ENCODE results near the gene SERPINB1.

The SERPINB1 gene

GRCh38 chr6:2812695-2813094, 29.0 kb downstream of the SERPINB1 start (continued):
- no peak for TF ChIP-seq ZNF248 (tag by site-specific recombination; IDR thresholded peaks at IDR 0.05)
- no peak for TF ChIP-seq ZNF747 (tag by site-specific recombination; IDR thresholded peaks at IDR 0.05)
- TF ChIP-seq ZBTB8A (tag by site-specific recombination; IDR thresholded peaks at IDR 0.05): no peak
- no peak for TF ChIP-seq ZNF211 (tag by site-specific recombination; IDR thresholded peaks at IDR 0.05; ENCODE audit: low read depth)
- TF ChIP-seq SETDB1 (IDR thresholded peaks at IDR 0.05; ENCODE audit: insufficient read length, low read length): no peak
- TF ChIP-seq RBAK (tag by site-specific recombination; IDR thresholded peaks at IDR 0.05): no peak
- no peak for TF ChIP-seq ZNF830 (tag by site-specific recombination; IDR thresholded peaks at IDR 0.05; ENCODE audit: low read depth)
- no peak for TF ChIP-seq ZNF23 (tag by site-specific recombination; IDR thresholded peaks at IDR 0.05; ENCODE audit: borderline replicate concordance)

GRCh38 chr6:2810092-2810671, 31.5 kb downstream of the SERPINB1 start:
- no peak overlapping the region for H3K4me3 ChIP-seq (ENCODE audit: low read depth, low read length)
- CTCF ChIA-PET: interaction anchor here (2.8 kb wide), 1 partner anchor 19 kb away, joined by 11 read pairs; no protein-coding TSS in a partner anchor
- H3K36me3 ChIP-seq (ENCODE audit: control insufficient read depth in 2 of 2, insufficient read depth in 1 of 2, low read length in 2 of 2): no peaks in the 10 kb centered on the region
- H3K27ac ChIP-seq (ENCODE audit: extremely low read depth, low read depth, low read length): no peak overlapping the region
- H3K9me3 ChIP-seq (ENCODE audit: control insufficient read depth, insufficient read depth, low read depth, low read length): no peaks in the 10 kb centered on the region
- TF ChIP-seq GLIS1 (tag by site-specific recombination; IDR thresholded peaks at IDR 0.05) (no peak), IKZF3 (tag by site-specific recombination; IDR thresholded peaks at IDR 0.05) (no peak), ZNF404 (tag by site-specific recombination; IDR thresholded peaks at IDR 0.05) (no peak), ZNF580 (tag by site-specific recombination; IDR thresholded peaks at IDR 0.05) (no peak), ZNF600 (tag by site-specific recombination; IDR thresholded peaks at IDR 0.05) (no peak), ZNF214 (tag by site-specific recombination; IDR thresholded peaks at IDR 0.05; ENCODE audit: borderline replicate concordance) (no peak), ZNF48 (tag by site-specific recombination; IDR thresholded peaks at IDR 0.05) (no peak), ZNF830 (tag by site-specific recombination; IDR thresholded peaks at IDR 0.05; ENCODE audit: low read depth) (no peak), ZBTB7A (tag by site-specific recombination; IDR thresholded peaks at IDR 0.05; ENCODE audit: low read depth) (no peak), ZNF398 (tag by site-specific recombination; IDR thresholded peaks at IDR 0.05) (no peak), OVOL3 (tag by site-specific recombination; IDR thresholded peaks at IDR 0.05) (no peak), ZNF785 (tag by site-specific recombination; IDR thresholded peaks at IDR 0.05) (no peak), ZFP69B (tag by site-specific recombination; IDR thresholded peaks at IDR 0.05) (no peak), ZNF558 (tag by site-specific recombination; IDR thresholded peaks at IDR 0.05) (no peak), BCL11B (tag by site-specific recombination; IDR thresholded peaks at IDR 0.05; ENCODE audit: low read depth) (no peak), MZF1 (tag by site-specific recombination; IDR thresholded peaks at IDR 0.05; ENCODE audit: borderline replicate concordance) (no peak), ZNF692 (tag by site-specific recombination; IDR thresholded peaks at IDR 0.05) (no peak)
- no peaks in the 10 kb centered on the region; the same call in 1 of the 2 replicates for H3K4me1 ChIP-seq (ENCODE audit: control insufficient read depth, insufficient read depth, low read length)
- POLR2A ChIA-PET: no interaction called here
